ENCODE data around the gene TUFT1. TPM values are rescaled to one million over a fixed set of nuclear protein-coding genes. Genes with fewer than 3 reads are reported as not detected.

TUFT1 gene, protein sequence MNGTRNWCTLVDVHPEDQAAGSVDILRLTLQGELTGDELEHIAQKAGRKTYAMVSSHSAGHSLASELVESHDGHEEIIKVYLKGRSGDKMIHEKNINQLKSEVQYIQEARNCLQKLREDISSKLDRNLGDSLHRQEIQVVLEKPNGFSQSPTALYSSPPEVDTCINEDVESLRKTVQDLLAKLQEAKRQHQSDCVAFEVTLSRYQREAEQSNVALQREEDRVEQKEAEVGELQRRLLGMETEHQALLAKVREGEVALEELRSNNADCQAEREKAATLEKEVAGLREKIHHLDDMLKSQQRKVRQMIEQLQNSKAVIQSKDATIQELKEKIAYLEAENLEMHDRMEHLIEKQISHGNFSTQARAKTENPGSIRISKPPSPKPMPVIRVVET
- polyA plus RNA-seq (2012; ENCODE audit: missing spikeins) = 1.3 TPM

DNA sequence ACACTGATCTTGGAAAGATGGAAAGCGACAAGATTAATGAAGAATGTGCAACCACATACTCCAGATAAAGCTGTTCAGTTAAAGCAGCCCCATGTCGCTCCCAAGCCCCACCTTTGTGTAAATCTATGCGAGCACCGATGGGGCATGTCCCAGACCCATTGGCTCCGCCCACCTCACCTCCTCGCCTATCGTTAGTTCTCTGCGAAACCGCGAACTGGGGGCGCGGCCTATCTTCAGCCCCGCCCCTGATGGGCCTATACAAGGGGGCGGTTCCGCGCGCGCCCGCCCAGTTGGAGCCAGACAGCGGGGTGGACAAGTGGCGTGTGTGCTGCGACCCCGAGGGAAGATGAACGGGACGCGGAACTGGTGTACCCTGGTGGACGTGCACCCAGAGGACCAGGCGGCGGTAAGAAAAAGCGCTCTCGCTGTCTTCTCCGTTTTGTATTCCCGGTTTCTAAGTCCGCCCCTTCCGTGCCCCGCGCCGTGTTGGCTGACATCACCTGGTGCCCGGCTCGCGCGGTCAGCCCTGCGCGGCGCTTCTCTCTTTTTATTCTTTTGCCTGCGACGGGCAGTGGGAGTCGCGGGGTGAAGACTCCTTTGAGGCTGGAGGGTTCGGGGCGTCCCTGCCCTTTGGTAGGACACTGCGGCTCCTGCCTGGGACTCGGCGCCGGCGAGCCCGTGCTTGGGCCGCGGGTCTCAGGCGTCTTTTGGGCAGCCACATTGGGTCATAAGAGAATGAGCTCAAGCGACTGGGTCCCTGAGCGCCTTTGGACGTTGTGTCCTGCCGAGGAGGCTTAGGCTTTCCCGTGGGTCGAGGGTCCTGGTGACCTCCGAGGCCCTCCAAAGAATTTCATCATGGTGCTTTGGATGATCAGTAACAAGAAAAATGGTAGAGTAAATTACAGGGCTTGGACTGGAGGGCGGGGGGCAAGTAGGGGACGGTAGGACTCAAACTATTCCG is at the start of gene TUFT1:
TUFT1 (plus strand) TSS at position 289 of the 961 bp plus-strand sequence; CDS start at position 347, 58 bp downstream.
- FAIRE-seq (peak; percentile 95), DNase-seq (ENCODE audit: insufficient read length) (peak; percentile 76)
- TF ChIP-seq POLR2AphosphoS5 (IDR thresholded peaks at IDR 0.05; ENCODE audit: low read depth, low read length) (peak; percentile 74; the same call in 1 of the 2 replicates), TAF1 (IDR thresholded peaks at IDR 0.05; ENCODE audit: borderline replicate concordance, low read depth, low read length) (peak; percentile 44; the same call in 1 of the 2 replicates), POLR2A (IDR thresholded peaks at IDR 0.05; ENCODE audit: low read depth, low read length) (peak; percentile 82)

DNA sequence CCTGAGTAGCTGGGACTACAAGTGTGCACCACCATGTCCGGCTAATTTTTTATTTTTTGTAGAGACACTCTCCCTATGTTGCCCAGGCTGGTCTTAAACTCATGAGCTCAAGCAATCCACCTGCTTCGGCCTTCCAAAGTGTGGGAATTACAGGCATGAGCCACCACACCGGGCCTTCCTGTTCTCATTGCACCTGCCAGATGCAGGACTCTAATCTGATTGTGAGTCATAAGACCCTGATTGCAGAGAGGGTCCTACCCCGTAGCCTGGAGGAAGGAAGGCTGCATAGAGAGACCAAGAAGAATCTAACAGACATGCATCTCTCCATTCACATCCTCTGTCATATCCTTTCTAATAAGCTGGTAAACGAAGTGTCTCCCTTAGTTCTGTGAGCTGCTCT is 48.5 kb upstream of the TUFT1 start:
- TF ChIP-seq POLR2AphosphoS5 (IDR thresholded peaks at IDR 0.05; ENCODE audit: low read depth, low read length) (no peak), TAF1 (IDR thresholded peaks at IDR 0.05; ENCODE audit: borderline replicate concordance, low read depth, low read length) (no peak), POLR2A (IDR thresholded peaks at IDR 0.05; ENCODE audit: low read depth, low read length) (no peak)
- FAIRE-seq (no peak), DNase-seq (ENCODE audit: insufficient read length) (no peak)

DNA sequence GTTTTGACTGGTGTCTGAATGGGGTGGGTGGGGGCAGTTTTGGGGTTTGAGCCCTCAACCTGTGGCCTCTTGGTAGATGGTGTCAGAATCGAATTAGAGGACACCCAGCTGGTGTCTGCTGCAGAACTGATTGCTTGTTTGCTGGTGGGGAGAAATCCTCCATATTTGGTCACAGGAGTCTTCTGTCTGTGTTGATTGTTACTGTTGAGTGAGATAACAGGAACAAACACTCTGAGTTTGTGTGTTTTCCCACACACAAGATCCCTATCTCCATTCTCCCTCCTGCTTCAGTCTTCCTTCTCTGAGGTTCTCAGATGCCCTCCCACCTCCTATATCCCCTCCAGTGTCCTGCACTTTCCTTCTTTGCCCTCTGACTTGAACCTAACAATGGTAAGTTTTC is 48.0 kb upstream of the TUFT1 start:
- FAIRE-seq = no peak
- TF ChIP-seq TAF1 (IDR thresholded peaks at IDR 0.05; ENCODE audit: borderline replicate concordance, low read depth, low read length) (no peak), POLR2A (IDR thresholded peaks at IDR 0.05; ENCODE audit: low read depth, low read length) (no peak), POLR2AphosphoS5 (IDR thresholded peaks at IDR 0.05; ENCODE audit: low read depth, low read length) (no peak)

DNA sequence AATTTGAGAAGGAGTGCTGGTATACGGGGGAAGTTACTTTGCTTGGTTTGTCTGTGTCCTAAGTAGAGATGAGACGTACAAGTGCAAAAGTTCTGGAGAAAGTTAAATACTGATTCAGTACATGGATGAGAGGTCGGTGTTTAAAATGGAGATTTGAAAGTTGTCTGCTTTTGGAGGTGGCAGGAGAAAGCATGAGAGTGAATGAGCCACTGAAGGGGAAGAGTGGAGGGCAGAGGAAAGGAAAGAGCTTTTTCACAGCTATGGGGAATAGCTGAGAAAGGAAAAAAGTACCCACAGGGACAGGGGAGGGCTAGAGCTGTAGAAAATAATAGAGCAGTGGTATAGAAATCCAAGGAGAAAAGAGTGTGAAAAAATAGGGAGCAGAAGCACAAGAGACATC is 47.1 kb upstream of the TUFT1 start:
- TF ChIP-seq TAF1 (IDR thresholded peaks at IDR 0.05; ENCODE audit: borderline replicate concordance, low read depth, low read length) (no peak), POLR2AphosphoS5 (IDR thresholded peaks at IDR 0.05; ENCODE audit: low read depth, low read length) (no peak), POLR2A (IDR thresholded peaks at IDR 0.05; ENCODE audit: low read depth, low read length) (no peak)
- DNase-seq (ENCODE audit: insufficient read length) = no peak
- FAIRE-seq = no peak

More for the DNA sequence above, 48.0 kb upstream of the TUFT1 start:
- no peak for DNase-seq (ENCODE audit: insufficient read length)

DNA sequence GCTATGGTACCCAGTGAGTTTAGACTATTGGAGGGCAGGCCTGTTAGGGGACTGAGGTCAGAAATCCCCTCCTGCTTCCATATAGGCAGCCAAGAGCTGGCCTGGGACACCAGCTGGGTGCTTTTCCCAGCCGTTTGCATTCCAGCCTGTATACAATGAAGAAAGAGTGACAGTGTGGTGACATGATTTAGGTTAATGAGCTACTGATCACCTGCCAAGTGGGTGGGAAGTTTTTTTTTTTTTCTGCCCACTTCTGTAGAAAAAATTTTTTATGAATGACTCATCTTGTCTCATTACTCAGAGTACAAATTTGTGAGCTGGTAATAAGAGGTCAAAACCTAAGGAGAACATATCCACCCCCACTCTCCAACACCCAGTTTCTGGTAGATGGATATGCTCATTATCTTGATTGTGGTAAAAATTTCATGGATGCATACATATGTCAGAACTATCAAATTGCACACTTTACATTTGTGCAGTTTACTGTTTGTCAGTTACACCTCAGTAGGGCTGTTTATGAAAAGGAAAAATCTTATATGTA is 45.3 kb upstream of the TUFT1 start:
- peak; percentile 17 for FAIRE-seq

DNA sequence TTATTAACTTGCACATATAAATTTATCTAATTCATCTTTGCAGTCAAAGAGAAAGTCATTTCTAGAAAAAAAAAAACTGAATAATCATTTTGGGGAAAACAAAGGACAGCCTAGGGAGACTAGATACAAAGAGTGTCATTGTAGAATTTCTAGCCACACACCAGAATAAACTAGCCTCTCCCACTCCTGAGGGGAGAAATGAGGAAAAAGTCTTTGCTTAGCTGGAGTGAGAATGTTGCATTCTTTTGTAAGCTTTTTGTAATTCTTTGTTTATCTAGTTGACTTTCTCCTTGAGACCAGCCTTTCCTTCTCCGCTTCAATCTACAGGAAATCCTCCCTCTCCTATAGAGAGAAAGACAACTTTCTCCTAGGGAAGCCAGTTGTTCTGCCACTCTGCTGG is 44.8 kb upstream of the TUFT1 start:
- TF ChIP-seq POLR2AphosphoS5 (IDR thresholded peaks at IDR 0.05; ENCODE audit: low read depth, low read length) (no peak), TAF1 (IDR thresholded peaks at IDR 0.05; ENCODE audit: borderline replicate concordance, low read depth, low read length) (no peak), POLR2A (IDR thresholded peaks at IDR 0.05; ENCODE audit: low read depth, low read length) (no peak)
- FAIRE-seq (no peak), DNase-seq (ENCODE audit: insufficient read length) (no peak)

More for the DNA sequence above, 45.3 kb upstream of the TUFT1 start:
- TF ChIP-seq TAF1 (IDR thresholded peaks at IDR 0.05; ENCODE audit: borderline replicate concordance, low read depth, low read length) = no peak
- no peak for TF ChIP-seq POLR2AphosphoS5 (IDR thresholded peaks at IDR 0.05; ENCODE audit: low read depth, low read length)
- no peak for TF ChIP-seq POLR2A (IDR thresholded peaks at IDR 0.05; ENCODE audit: low read depth, low read length)
- DNase-seq (ENCODE audit: insufficient read length) = no peak

DNA sequence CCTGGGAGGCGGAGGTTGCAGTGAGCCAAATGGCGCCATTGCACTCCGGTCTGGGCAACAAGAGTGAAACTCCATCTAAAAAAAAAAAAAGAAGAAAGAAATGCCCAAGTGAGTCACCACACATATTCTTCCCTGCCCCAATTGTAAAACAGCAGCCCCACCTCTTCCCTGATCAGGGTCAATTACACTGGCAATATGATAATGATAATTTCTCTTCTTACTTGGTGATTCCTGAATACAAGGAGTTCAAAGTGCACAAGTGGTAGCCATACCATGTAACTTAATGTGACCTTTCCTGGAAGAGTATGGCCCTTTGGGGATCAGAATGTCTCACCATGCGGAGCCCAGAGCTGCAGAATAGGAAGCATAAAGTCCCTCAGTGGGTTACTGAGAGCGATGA is 40.7 kb upstream of the TUFT1 start:
- TF ChIP-seq POLR2AphosphoS5 (IDR thresholded peaks at IDR 0.05; ENCODE audit: low read depth, low read length) (no peak), POLR2A (IDR thresholded peaks at IDR 0.05; ENCODE audit: low read depth, low read length) (no peak), TAF1 (IDR thresholded peaks at IDR 0.05; ENCODE audit: borderline replicate concordance, low read depth, low read length) (no peak)
- DNase-seq (ENCODE audit: insufficient read length) (no peak), FAIRE-seq (no peak)

DNA sequence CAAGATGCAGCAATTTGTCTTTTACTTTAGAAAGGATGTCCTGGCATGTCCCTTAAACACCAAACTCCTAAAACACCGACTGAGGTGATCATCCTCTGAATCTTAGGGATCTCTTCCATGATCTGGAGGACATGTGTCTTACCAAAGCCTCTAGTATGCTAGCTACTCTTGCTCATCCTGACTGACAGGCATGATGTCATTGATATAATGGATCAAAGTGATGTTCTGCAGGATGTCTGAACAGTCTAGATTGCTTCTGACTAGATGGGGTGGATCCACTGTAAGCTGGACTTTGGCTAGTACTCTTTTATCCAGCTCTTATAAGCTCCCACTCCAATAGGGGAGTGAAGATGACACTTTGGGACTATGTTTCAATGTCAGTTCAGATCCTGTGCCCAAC is 40.2 kb upstream of the TUFT1 start:
- TF ChIP-seq POLR2A (IDR thresholded peaks at IDR 0.05; ENCODE audit: low read depth, low read length) (no peak), TAF1 (IDR thresholded peaks at IDR 0.05; ENCODE audit: borderline replicate concordance, low read depth, low read length) (no peak), POLR2AphosphoS5 (IDR thresholded peaks at IDR 0.05; ENCODE audit: low read depth, low read length) (no peak)
- FAIRE-seq (no peak), DNase-seq (ENCODE audit: insufficient read length) (no peak)

DNA sequence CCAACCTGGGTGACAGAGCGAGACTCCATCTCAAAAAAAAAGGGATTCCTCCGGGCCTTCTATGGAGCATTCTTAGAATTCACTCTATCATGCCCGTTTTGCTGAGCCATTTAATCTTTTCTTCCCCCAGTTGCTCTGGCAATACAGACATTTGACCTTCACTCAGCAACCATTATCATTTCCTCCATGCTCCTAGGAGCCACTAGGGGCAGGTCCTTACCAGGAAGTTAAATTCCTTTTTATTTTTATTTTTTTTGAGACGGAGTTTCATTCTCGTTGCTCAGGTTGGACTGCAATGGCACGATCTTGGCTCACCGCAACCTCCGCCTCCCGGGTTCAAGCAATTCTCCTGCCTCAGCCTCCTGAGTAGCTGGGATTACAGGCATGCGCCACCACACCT is 38.6 kb upstream of the TUFT1 start:
- TF ChIP-seq POLR2AphosphoS5 (IDR thresholded peaks at IDR 0.05; ENCODE audit: low read depth, low read length) = no peak
- no peak for TF ChIP-seq TAF1 (IDR thresholded peaks at IDR 0.05; ENCODE audit: borderline replicate concordance, low read depth, low read length)
- no peak for TF ChIP-seq POLR2A (IDR thresholded peaks at IDR 0.05; ENCODE audit: low read depth, low read length)
- FAIRE-seq (no peak), DNase-seq (ENCODE audit: insufficient read length) (no peak)

DNA sequence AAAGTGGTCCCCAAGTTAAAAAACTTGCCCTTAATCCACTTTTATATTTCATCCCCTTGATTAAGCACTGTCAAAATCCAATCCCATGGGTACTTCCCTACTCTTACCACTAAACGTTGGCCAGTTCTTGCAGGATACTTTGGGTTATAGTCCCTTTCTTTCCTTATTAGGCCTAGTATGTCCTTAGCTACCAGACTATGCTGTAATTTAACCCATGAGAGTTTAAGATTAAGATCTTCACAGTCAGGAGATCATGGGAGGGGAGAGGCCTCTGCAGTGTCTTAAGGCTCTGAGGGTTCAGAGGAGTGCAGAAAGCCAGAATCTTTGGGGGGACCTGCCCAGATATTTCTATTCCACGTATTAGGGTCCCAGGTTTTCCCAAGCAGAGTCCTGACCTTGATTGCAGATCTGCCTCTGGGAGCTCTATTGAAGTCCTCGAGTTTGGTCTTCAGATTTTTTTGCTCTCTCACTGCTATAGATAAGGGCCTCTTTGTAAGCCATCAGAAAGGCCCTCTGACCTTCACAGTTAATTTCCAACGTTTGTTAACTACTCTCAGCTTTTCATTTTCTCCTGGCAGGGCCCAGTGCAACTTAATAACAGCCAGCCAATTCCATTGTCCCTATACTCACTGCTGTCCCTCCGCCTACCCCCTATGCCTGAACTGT is 37.9 kb upstream of the TUFT1 start:
- TF ChIP-seq POLR2A (IDR thresholded peaks at IDR 0.05; ENCODE audit: low read depth, low read length) (no peak), POLR2AphosphoS5 (IDR thresholded peaks at IDR 0.05; ENCODE audit: low read depth, low read length) (no peak), TAF1 (IDR thresholded peaks at IDR 0.05; ENCODE audit: borderline replicate concordance, low read depth, low read length) (no peak)
- FAIRE-seq (no peak), DNase-seq (ENCODE audit: insufficient read length) (no peak)

Measured in GM12892 (cell line).